Body of pancreas (tissue), 4 donors: ENCODE results near the gene RP2.

ENCODE experiments used
- CTCF ChIP-seq, 7 experiments: fragments of 450-650 bp in 4 of 7; fragments of 200-600 bp in 3 of 7; sonication (generic) in 3 of 7; IDR thresholded peaks; one replicate each; pipeline ENCODE4 v1.5.1; 2016 to 2019; ENCODE audit warnings: antibody characterized with exemption in 7 of 7
- POLR2A ChIP-seq, 3 donors: fragments of 450-650 bp; IDR thresholded peaks; one replicate each; pipeline ENCODE4 v1.6.1; 2016; ENCODE audit warnings: antibody characterized with exemption in 3 of 3, mild to moderate bottlenecking in 2 of 3

GRCh38 chrX:46823481-46823880, 13.4 kb upstream of the RP2 start:
- TF ChIP-seq POLR2A (IDR thresholded peaks at IDR 0.05) (no peak), CTCF (IDR thresholded peaks at IDR 0.05) (no peak)
